Esophagus muscularis mucosa (tissue), 4 donors: ENCODE measurements around the gene SLC26A6. TPM values are rescaled to one million over a fixed set of nuclear protein-coding genes. Genes with fewer than 3 reads are reported as not detected.

Experiments used
- DNase-seq: peaks from one replicate; pipeline ENCODE4 v3.0.0-alpha.2; 2017; ENCODE audit errors: extremely low spot score
- H3K27ac ChIP-seq, 4 donors: fragments of 200-600 bp; sonication (generic); replicated peaks in 1 of 4; 1 replicate in 3 of 4; 2 replicates in 1 of 4; pipeline ENCODE4 v1.5.1; 2016 to 2019; ENCODE audit warnings: mild to moderate bottlenecking in 1 of 4
- H3K27me3 ChIP-seq, 4 donors: fragments of 200-600 bp; sonication (generic); one replicate each; pipeline versions ENCODE4 v1.5.1 to v1.6.0; 2016 to 2019
- H3K36me3 ChIP-seq, 4 donors: fragments of 200-600 bp; sonication (generic); one replicate each; pipeline ENCODE4 v1.5.1; 2016 to 2019
- H3K4me1 ChIP-seq, 4 donors: fragments of 200-600 bp; sonication (generic); one replicate each; pipeline ENCODE4 v1.5.1; 2016 to 2019
- H3K4me3 ChIP-seq, 4 donors: fragments of 200-600 bp; sonication (generic); 1 replicate in 2 of 4; 2 replicates in 2 of 4; pipeline ENCODE4 v1.5.1; 2016 to 2019; ENCODE audit warnings: mild to moderate bottlenecking in 4 of 4, moderate library complexity in 1 of 4
- H3K9me3 ChIP-seq, 4 donors: fragments of 200-600 bp; sonication (generic); 1 replicate in 3 of 4; 2 replicates in 1 of 4; pipeline ENCODE4 v1.5.1; 2016 to 2019
- CTCF ChIP-seq, 3 experiments: fragments of 200-600 bp in 2 of 3; fragments of 450-650 bp in 1 of 3; sonication (generic) in 2 of 3; IDR thresholded peaks; one replicate each; pipeline ENCODE4 v1.5.1; 2017 to 2019; ENCODE audit warnings: antibody characterized with exemption in 3 of 3, mild to moderate bottlenecking in 2 of 3, moderate library complexity in 1 of 3
- EP300 ChIP-seq: sonication (generic); formaldehyde crosslinking; IDR thresholded peaks from one replicate; pipeline ENCODE4 v1.6.1; 2017; ENCODE audit warnings: antibody characterized with exemption
- POLR2A ChIP-seq: fragments of 450-650 bp; IDR thresholded peaks from one replicate; pipeline ENCODE4 v1.6.1; 2017; ENCODE audit warnings: antibody characterized with exemption, moderate library complexity, mild to moderate bottlenecking, low read depth
- POLR2AphosphoS5 ChIP-seq, 2 donors: sonication (generic); formaldehyde crosslinking; IDR thresholded peaks; one replicate each; pipeline ENCODE4 v1.6.1; 2017; ENCODE audit warnings: antibody characterized with exemption in 2 of 2
- WGBS: methylation state at CpG from one replicate; pipeline ENCODE4 v1.1.5; 2018; 5-methylcytosine and 5-hydroxymethylcytosine counted together
- intact Hi-C: fragments of 100-400 bp; cut with DNase I; formaldehyde crosslinking; loops from one replicate; pipeline ENCODE4 v1.15.1; 2023
- total RNA-seq, 4 donors: library from RNA; depleted of rRNA; stranded (reverse); fragments of >200 nt; gene quantifications; one replicate each; pipeline versions ENCODE4 v1.1.0 to v1.2.1, GENCODE V29; 2016

SLC26A6 gene
- total RNA-seq, 4 donors from 2014 or later = 6.1 to 11.7 (median 8.8) TPM

DNA sequence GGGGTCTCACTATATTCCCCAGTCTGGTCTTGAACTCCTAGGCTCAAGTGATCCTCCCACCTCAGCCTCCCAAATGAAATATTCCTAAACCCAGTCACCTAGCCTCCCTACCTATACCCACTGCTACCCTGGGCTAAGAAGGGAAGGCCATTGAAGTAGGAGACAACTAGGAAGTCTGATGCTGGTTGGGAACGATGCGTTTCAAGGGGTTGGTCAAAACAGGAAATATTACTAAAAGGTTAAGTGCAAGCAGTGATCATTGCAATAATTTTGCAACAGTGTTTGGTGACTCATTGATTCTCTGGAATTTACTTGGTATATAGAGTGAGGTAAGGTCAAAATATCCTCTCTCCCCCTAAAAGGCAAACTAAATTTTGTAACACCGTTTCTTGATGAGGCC is 21.2 kb downstream of the SLC26A6 start:
- intact Hi-C loops = no loop called here
- TF ChIP-seq EP300 = no peak
- no peak for TF ChIP-seq POLR2AphosphoS5 (IDR thresholded peaks at IDR 0.05)
- TF ChIP-seq CTCF (IDR thresholded peaks at IDR 0.05) = no peak
- no peak for TF ChIP-seq POLR2A
- 79% methylated on average over 3 of the region's 3 CpGs for WGBS

GRCh38 chr3:48612309-48612708 is 23.0 kb downstream of the SLC26A6 start:
- Histone ChIP-seq H3K9me3 (peaks cover 0 to 6% (median 4%) of the 10 kb centered on the region in 4 donors), H3K4me1 (peaks cover 14 to 25% (median 24%) of the 10 kb centered on the region in 4 donors), H3K36me3 (peaks cover 0 to 7% (median 2%) of the 10 kb centered on the region in 4 donors), H3K27me3 (no peaks in the 10 kb centered on the region), H3K4me3 (no peak overlapping the region), H3K27ac (no peak overlapping the region)
- DNase-seq = no peak
- intact Hi-C loops = no loop called here
- no peak for TF ChIP-seq CTCF (IDR thresholded peaks at IDR 0.05)
- no peak for TF ChIP-seq POLR2AphosphoS5 (IDR thresholded peaks at IDR 0.05)
- TF ChIP-seq POLR2A = no peak
- TF ChIP-seq EP300 = no peak
- WGBS = 49% methylated on average over 1 of the region's 1 CpG

More for the DNA sequence above, 21.2 kb downstream of the SLC26A6 start:
- Histone ChIP-seq H3K4me3 (no peak overlapping the region), H3K36me3 (no peaks in the 10 kb centered on the region), H3K27ac (no peak overlapping the region), H3K4me1 (peaks cover 0 to 8% (median 7%) of the 10 kb centered on the region in 4 donors), H3K9me3 (peaks cover 0 to 18% (median 11%) of the 10 kb centered on the region in 4 donors), H3K27me3 (no peaks in the 10 kb centered on the region)
- no peak for DNase-seq

GRCh38 chr3:48609088-48610005 is 25.9 kb downstream of the SLC26A6 start, which contains the start of gene UQCRC1:
Gene UQCRC1 (minus strand): TSS chr3:48609646. CDS start chr3:48609620, 26 bp downstream.
- 4% methylated on average over 30 of the region's 86 CpGs for WGBS
- intact Hi-C loops = no loop called here
- TF ChIP-seq CTCF (IDR thresholded peaks at IDR 0.05) = peak; percentile 71 to 92 (median 86)
- peak; percentile 77 for TF ChIP-seq POLR2A
- TF ChIP-seq POLR2AphosphoS5 (IDR thresholded peaks at IDR 0.05) = peak; percentile 96 to 98
- no peak for TF ChIP-seq EP300

GRCh38 chr3:48607519-48607918 is 27.7 kb downstream of the SLC26A6 start:
- no peak overlapping the region for H3K4me3 ChIP-seq
- H3K27ac ChIP-seq = no peak overlapping the region
- peaks cover 18 to 45% (median 26%) of the 10 kb centered on the region in 4 donors for H3K4me1 ChIP-seq
- TF ChIP-seq CTCF (IDR thresholded peaks at IDR 0.05) = no peak
- TF ChIP-seq POLR2AphosphoS5 (IDR thresholded peaks at IDR 0.05) = no peak
- TF ChIP-seq POLR2A = no peak
- TF ChIP-seq EP300 = no peak
- peaks cover 25 to 46% (median 41%) of the 10 kb centered on the region in 4 donors for H3K36me3 ChIP-seq
- no peaks in the 10 kb centered on the region for H3K9me3 ChIP-seq
- H3K27me3 ChIP-seq = no peaks in the 10 kb centered on the region
- WGBS = 95% methylated on average over 5 of the region's 5 CpGs
- no peak for DNase-seq
- intact Hi-C loops = no loop called here

More at GRCh38 chr3:48609088-48610005, 25.9 kb downstream of the SLC26A6 start, which contains the start of gene UQCRC1:
- Histone ChIP-seq H3K27ac (peak within 1 kb of the TSS; percentile 88 to 93 (median 92)), H3K36me3 (peaks cover 7 to 28% (median 23%) of the 10 kb centered on the region in 4 donors), H3K9me3 (no peaks in the 10 kb centered on the region), H3K4me3 (peak within 1 kb of the TSS; percentile 88 to 99 (median 92)), H3K27me3 (no peaks in the 10 kb centered on the region), H3K4me1 (peaks cover 18 to 45% (median 26%) of the 10 kb centered on the region in 4 donors)
- peak; percentile 93 for DNase-seq
